ENCODE results near the gene IFITM5. TPM values are rescaled to one million over a fixed set of nuclear protein-coding genes. Genes with fewer than 3 reads are reported as not detected.
"Not testable (repeated sequence)": the region's sequence is repeated elsewhere in the genome, so short reads cannot be mapped to it uniquely, and the experiment has no call there.

The IFITM5 gene
- total RNA-seq, 1 experiment from 2014 or later = not detected

DNA sequence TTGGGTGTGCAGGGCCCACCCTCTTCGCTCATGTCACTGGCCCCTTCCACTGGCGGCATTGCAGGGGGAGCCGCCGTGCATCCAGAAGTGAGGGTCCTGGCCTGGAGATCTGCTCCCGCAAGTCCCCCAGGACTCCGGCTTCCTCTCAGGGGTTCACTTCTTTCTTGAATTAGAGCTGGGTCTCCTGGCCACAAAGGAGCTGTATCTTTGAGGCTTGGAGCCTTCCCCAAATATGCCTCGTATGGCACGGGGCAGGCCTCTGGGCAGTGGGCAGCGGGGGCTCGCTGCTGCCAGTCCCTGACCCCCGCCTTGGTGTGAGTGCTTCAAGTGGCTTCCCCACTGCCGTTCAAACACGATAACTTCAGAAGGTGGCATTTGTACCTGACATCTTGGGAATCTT is 28.7 kb upstream of the IFITM5 start:
- no peak for DNase-seq (ENCODE audit: low read depth)

DNA sequence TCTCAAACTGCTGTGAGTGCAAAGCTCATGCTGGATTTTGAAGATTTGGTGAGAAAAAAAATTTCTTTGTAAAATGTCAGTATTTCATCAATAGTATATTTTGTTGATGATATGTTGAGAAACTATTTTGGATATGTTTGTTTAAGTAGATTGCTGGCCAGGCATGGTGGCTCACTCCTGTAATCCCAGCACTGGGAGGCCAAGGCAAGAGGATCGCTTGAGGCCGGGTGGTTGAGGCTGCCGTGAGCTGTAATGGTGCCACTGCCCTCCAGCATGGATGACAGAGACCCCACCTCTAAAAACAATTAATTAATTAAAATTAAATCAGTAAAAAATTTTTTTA is 28.2 kb upstream of the IFITM5 start:
- no peak for DNase-seq (ENCODE audit: low read depth)

DNA sequence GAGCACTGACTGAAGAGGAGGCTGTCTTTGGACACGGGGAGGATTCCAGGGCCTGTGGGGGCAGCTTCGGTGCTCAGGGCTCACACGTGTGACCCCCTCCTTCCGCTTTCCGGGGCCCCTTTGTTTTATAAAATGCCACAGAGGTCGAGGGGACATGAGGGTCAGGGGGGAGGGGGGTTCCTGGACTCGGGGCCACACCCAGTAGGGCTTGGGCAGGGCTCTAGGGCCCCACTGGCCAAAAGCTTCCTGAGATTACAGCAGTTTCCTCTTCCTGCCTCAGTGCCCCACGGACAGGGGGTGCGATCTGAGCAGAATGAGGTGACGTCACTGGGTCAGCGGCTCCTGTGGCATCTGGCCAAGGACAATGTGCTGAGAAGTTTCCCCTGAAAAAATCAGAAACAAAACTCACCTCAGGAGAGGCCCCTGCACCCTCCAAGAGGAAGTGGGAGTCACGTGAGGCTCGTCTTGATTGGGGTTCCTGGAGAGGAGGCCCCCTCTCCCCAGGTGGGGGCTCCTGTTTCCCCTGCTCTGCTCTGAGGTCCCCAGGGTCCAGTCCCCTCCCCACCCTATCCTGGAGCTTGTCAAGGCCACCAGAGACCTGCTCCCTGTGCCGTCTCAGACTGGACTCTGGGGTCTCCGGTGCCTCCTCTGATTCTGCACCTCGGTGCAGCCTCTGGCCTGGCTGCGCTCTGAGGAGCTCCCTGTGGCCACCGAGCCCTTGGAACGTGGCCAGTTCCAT is 27.7 kb upstream of the IFITM5 start:
- peak; percentile 32 for DNase-seq (ENCODE audit: low read depth)

DNA sequence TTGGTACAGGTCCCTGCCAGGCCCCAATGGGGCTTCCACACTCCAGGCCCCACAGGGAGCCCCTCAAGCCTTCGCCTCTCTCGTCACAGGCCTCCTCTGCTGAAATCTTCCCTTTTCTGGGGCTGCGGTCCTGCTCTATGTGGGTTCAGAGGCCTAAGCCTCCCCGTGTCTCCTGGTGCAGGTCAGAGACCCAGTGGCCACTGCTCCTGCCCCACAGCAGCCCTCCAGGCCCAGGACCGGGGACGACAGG is 27.2 kb upstream of the IFITM5 start:
- no peak for DNase-seq (ENCODE audit: low read depth)

DNA sequence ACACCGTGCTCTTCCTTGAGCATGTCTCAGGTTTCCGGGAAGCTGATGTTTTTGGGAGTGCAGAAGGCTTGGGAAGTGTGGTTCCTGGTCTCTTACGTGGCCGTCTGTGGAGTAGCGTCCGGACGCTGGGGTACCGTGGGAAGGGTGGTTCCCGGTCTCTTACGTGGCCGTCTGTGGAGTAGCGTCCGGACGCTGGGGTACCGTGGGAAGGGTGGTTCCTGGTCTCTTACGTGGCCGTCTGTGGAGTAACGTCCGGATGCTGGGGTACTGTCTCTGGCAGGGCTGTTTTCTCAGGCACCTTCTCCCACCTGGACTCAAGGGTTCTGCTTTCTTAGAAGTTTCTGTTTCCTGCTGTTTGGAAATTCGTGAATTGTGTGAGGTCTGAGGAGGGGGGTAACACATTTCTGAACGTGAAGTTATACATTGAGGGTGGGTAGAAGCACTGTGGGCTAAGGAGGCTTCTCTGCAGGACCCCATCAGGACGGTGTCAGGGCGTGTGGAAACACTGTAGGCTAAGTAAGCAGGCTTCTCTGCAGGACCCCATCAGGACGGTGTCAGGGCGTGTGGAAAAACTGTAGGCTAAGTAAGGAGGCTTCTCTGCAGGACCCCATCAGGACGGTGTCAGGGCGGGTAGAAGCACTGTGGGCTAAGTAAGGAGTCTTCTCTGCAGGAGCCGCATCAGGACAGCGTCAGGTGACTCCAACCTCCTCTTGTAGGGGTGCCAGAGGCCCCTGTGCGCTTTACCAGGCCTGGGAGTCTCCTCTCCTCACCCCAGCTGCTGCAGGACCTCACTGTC is 26.7 kb upstream of the IFITM5 start:
- no peak for DNase-seq (ENCODE audit: low read depth)

GRCh38 chr11:324593-325517 is 25.5 kb upstream of the IFITM5 start:
- not testable (repeated sequence) for DNase-seq (ENCODE audit: low read depth)

GRCh38 chr11:324156-324555 is 24.8 kb upstream of the IFITM5 start:
- DNase-seq (ENCODE audit: low read depth) = no peak

DNA sequence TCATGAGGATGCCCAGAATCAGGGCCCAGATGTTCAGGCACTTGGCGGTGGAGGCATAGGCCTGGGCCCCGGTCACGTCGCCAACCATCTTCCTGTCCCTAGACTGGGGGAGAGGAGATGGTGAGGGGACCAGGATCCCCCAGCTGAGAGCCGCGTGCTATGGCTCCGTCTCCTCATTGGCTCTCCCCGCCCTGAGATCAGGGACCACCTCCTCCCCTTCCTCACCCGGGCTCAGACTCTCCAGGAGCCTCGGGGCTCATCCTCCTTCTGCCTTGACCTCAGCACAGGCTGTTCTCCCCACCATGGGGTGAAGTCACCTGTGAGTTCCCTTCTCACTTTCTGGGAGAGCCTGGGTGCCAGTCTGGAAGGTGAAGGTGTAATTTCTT is 20.6 kb upstream of the IFITM5 start:
- not testable (repeated sequence) for DNase-seq (ENCODE audit: low read depth)

DNA sequence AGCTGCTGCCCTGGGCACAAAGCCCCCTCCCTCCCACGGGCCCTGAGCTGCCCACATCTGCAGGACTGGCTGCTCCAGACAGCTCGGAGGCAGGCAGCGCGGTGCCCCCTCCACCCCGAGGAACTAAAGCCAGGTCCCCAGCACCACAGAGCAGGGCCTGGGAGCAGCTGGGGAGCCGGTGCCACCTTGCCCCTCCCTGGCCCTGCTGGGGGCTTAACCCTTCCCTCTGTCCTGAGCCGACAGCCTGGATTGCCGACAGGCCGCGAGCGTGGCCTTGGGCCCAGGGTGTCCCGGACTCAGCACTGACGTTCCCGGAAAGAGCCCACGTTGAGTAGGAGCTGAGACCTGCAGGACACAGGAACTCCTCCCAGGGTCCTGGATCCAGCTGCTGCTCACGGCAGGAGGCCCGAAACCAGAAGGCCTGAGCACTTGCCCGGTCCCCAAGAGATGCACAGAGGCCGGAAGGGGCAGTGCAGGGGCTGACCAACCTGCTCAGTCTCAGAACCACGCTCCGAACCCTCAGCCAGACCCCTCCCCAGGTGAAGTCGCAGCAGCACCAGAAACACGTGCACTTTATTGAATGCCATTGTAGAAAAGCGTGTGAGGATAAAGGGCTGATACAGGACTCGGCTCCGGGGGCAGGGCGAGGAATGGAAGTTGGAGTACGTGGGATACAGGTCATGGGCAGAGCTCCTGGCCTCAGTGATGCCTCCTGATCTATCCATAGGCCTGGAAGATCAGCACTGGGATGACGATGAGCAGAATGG is 20.0 kb upstream of the IFITM5 start:
- DNase-seq (ENCODE audit: low read depth) = not testable (repeated sequence)

GRCh38 chr11:318405-319120 is 19.2 kb upstream of the IFITM5 start:
- not testable (repeated sequence) for DNase-seq (ENCODE audit: low read depth)

GRCh38 chr11:317668-318404 is 18.5 kb upstream of the IFITM5 start:
- DNase-seq (ENCODE audit: low read depth) = not testable (repeated sequence)

- DNase-seq (ENCODE audit: low read depth) = no peak
Observed at GRCh38 chr11:316891-317301, 17.6 kb upstream of the IFITM5 start.

DNA sequence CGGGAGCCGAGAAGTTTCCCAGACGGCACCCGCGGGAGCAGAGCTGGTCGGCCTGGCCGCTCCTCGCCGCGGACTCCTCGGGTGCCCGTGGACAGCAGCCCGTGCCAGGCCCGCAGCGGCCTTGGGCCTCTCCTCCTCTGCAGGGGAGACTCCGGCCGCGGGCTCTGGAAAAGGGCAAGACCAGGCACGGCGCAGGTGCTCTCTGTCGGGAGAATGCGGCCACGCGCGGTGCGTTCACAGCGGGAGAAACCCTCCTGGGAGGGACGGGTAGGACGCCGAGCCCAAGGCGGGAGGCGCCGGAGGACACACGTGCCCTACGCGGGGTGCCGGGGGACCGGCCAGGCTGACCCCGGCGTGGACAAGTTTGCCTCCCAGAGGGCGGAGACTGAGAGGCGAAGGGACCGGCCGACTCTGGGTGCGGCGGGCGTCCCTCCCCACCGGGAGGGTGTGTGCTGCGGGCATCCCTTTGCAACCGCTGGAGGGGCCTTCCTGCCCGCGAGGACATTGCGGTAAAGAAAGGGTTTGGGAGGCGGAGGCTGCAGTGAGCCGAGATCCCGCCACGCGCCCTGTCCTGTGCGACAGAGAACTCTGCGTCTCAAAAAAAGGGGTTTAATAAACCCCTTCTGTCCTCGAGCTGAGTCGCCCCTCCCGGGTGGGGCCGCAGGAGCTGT is 16.8 kb upstream of the IFITM5 start:
- no peak for DNase-seq (ENCODE audit: low read depth)

DNA sequence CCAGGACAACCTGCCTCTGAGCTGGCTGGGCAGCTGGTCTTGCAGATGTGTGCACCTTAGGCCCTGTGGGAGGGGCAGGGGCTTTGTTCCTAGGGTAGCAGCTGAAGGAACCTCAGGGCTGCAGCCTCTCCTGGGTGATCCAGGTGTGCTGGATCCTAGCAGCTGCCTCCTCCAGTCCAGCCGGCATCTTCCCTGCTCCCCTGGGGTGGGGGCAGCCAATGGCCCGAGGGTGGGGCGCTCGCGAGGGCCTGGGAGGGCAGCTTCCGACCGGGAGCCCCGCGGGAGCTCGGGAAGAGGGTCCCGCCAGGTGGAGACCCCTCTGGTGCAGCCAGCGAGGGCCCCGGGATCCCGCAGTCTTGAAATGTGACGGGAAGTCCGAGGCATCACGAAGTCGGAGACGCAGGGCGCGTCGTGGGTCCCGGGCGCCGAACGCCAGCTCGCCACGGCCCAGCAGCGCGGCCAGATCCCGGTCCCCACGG is 16.2 kb upstream of the IFITM5 start:
- DNase-seq (ENCODE audit: low read depth) = no peak

GRCh38 chr11:315051-315481 is 15.7 kb upstream of the IFITM5 start:
- no peak for DNase-seq (ENCODE audit: low read depth)

DNA sequence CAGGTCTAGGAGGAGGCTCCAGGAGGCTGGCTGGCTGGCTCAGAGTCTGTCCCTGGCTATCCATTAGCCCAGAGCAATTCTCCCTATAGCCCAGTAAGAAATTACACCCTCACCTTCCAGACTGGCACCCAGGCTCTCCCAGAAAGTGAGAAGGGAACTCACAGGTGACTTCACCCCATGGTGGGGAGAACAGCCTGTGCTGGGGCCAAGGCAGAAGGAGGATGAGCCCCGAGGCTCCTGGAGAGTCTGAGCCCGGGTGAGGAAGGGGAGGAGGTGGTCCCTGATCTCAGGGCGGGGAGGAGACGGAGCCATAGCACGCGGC is 15.2 kb upstream of the IFITM5 start:
- not testable (repeated sequence) for DNase-seq (ENCODE audit: low read depth)

- no peak for DNase-seq (ENCODE audit: low read depth)
Observed at GRCh38 chr11:313787-314553, 14.6 kb upstream of the IFITM5 start, which contains the start of gene IFITM1. Gene IFITM1 (plus strand): TSS chr11:314040. CDS start chr11:314171, 131 bp downstream.

- DNase-seq (ENCODE audit: low read depth) = no peak
Observed at GRCh38 chr11:313304-313786, 14.0 kb upstream of the IFITM5 start.

Measured in Daoy (cell line).